ENCODE measurements around the gene SCGN.

Gene SCGN

DNA sequence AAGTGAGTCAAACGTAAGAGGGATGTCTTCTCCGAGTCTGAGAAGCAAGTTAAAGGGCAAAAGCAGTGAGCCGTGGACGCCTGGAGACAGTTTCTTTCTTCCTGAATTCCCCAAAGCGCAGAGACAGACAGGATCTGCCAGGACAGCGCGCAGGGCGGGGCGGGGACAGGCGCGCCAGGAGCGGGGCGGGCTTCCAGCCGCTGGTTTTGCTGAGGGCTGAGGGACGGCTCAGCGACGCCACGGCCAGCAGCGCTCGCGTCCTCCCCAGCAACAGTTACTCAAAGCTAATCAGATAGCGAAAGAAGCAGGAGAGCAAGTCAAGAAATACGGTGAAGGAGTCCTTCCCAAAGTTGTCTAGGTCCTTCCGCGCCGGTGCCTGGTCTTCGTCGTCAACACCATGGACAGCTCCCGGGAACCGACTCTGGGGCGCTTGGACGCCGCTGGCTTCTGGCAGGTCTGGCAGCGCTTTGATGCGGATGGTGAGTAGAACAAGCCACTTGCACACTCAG, at the start of gene SCGN (continued):
- TF ChIP-seq, protein P1, sequence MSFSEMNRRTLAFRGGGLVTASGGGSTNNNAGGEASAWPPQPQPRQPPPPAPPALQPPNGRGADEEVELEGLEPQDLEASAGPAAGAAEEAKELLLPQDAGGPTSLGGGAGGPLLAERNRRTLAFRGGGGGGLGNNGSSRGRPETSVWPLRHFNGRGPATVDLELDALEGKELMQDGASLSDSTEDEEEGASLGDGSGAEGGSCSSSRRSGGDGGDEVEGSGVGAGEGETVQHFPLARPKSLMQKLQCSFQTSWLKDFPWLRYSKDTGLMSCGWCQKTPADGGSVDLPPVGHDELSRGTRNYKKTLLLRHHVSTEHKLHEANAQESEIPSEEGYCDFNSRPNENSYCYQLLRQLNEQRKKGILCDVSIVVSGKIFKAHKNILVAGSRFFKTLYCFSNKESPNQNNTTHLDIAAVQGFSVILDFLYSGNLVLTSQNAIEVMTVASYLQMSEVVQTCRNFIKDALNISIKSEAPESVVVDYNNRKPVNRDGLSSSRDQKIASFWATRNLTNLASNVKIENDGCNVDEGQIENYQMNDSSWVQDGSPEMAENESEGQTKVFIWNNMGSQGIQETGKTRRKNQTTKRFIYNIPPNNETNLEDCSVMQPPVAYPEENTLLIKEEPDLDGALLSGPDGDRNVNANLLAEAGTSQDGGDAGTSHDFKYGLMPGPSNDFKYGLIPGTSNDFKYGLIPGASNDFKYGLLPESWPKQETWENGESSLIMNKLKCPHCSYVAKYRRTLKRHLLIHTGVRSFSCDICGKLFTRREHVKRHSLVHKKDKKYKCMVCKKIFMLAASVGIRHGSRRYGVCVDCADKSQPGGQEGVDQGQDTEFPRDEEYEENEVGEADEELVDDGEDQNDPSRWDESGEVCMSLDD (tag by site-specific recombination; IDR thresholded peaks at IDR 0.05): no peak
- TF ChIP-seq FEZF1 (tag by site-specific recombination; IDR thresholded peaks at IDR 0.05) (no peak), KLF16 (tag by site-specific recombination; IDR thresholded peaks at IDR 0.05) (no peak), ZNF600 (tag by site-specific recombination; IDR thresholded peaks at IDR 0.05) (peak; percentile 83), SALL2 (tag by site-specific recombination; IDR thresholded peaks at IDR 0.05; ENCODE audit: borderline replicate concordance) (no peak), ZNF426 (tag by site-specific recombination; IDR thresholded peaks at IDR 0.05) (no peak), ZNF223 (tag by site-specific recombination; IDR thresholded peaks at IDR 0.05) (no peak), ZFHX2 (tag by site-specific recombination; conservative IDR thresholded peaks at IDR 0.05) (no peak), ZNF335 (tag by site-specific recombination; conservative IDR thresholded peaks at IDR 0.05) (peak; percentile 52), BCL11A (tag by site-specific recombination; IDR thresholded peaks at IDR 0.05; ENCODE audit: low read depth) (no peak), ZNF10 (tag by site-specific recombination; IDR thresholded peaks at IDR 0.05) (peak; percentile 94), ZNF521 (tag by site-specific recombination; IDR thresholded peaks at IDR 0.05) (no peak), ZBTB7A (tag by site-specific recombination; IDR thresholded peaks at IDR 0.05; ENCODE audit: low read depth) (no peak)
- TF ChIP-seq, protein P2, sequence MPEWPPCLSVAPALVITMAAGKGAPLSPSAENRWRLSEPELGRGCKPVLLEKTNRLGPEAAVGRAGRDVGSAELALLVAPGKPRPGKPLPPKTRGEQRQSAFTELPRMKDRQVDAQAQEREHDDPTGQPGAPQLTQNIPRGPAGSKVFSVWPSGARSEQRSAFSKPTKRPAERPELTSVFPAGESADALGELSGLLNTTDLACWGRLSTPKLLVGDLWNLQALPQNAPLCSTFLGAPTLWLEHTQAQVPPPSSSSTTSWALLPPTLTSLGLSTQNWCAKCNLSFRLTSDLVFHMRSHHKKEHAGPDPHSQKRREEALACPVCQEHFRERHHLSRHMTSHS (tag by site-specific recombination; IDR thresholded peaks at IDR 0.05): no peak
- TF ChIP-seq, protein P3, sequence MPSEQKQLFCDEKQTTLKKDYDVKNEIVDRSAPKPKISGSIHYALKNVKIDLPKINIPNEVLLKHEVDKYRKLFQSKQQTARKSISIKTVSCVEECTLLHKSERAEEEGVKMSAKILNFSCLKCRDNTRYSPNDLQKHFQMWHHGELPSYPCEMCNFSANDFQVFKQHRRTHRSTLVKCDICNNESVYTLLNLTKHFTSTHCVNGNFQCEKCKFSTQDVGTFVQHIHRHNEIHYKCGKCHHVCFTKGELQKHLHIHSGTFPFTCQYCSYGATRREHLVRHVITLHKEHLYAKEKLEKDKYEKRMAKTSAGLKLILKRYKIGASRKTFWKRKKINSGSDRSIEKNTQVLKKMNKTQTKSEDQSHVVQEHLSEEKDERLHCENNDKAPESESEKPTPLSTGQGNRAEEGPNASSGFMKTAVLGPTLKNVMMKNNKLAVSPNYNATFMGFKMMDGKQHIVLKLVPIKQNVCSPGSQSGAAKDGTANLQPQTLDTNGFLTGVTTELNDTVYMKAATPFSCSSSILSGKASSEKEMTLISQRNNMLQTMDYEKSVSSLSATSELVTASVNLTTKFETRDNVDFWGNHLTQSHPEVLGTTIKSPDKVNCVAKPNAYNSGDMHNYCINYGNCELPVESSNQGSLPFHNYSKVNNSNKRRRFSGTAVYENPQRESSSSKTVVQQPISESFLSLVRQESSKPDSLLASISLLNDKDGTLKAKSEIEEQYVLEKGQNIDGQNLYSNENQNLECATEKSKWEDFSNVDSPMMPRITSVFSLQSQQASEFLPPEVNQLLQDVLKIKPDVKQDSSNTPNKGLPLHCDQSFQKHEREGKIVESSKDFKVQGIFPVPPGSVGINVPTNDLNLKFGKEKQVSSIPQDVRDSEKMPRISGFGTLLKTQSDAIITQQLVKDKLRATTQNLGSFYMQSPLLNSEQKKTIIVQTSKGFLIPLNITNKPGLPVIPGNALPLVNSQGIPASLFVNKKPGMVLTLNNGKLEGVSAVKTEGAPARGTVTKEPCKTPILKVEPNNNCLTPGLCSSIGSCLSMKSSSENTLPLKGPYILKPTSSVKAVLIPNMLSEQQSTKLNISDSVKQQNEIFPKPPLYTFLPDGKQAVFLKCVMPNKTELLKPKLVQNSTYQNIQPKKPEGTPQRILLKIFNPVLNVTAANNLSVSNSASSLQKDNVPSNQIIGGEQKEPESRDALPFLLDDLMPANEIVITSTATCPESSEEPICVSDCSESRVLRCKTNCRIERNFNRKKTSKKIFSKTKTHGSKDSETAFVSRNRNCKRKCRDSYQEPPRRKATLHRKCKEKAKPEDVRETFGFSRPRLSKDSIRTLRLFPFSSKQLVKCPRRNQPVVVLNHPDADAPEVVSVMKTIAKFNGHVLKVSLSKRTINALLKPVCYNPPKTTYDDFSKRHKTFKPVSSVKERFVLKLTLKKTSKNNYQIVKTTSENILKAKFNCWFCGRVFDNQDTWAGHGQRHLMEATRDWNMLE (tag by site-specific recombination; conservative IDR thresholded peaks at IDR 0.05; ENCODE audit: low read depth): no peak
- TF ChIP-seq, protein P4, sequence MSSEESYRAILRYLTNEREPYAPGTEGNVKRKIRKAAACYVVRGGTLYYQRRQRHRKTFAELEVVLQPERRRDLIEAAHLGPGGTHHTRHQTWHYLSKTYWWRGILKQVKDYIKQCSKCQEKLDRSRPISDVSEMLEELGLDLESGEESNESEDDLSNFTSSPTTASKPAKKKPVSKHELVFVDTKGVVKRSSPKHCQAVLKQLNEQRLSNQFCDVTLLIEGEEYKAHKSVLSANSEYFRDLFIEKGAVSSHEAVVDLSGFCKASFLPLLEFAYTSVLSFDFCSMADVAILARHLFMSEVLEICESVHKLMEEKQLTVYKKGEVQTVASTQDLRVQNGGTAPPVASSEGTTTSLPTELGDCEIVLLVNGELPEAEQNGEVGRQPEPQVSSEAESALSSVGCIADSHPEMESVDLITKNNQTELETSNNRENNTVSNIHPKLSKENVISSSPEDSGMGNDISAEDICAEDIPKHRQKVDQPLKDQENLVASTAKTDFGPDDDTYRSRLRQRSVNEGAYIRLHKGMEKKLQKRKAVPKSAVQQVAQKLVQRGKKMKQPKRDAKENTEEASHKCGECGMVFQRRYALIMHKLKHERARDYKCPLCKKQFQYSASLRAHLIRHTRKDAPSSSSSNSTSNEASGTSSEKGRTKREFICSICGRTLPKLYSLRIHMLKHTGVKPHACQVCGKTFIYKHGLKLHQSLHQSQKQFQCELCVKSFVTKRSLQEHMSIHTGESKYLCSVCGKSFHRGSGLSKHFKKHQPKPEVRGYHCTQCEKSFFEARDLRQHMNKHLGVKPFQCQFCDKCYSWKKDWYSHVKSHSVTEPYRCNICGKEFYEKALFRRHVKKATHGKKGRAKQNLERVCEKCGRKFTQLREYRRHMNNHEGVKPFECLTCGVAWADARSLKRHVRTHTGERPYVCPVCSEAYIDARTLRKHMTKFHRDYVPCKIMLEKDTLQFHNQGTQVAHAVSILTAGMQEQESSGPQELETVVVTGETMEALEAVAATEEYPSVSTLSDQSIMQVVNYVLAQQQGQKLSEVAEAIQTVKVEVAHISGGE (tag by site-specific recombination; conservative IDR thresholded peaks at IDR 0.05; ENCODE audit: low read depth): no peak
- TF ChIP-seq, protein P5, sequence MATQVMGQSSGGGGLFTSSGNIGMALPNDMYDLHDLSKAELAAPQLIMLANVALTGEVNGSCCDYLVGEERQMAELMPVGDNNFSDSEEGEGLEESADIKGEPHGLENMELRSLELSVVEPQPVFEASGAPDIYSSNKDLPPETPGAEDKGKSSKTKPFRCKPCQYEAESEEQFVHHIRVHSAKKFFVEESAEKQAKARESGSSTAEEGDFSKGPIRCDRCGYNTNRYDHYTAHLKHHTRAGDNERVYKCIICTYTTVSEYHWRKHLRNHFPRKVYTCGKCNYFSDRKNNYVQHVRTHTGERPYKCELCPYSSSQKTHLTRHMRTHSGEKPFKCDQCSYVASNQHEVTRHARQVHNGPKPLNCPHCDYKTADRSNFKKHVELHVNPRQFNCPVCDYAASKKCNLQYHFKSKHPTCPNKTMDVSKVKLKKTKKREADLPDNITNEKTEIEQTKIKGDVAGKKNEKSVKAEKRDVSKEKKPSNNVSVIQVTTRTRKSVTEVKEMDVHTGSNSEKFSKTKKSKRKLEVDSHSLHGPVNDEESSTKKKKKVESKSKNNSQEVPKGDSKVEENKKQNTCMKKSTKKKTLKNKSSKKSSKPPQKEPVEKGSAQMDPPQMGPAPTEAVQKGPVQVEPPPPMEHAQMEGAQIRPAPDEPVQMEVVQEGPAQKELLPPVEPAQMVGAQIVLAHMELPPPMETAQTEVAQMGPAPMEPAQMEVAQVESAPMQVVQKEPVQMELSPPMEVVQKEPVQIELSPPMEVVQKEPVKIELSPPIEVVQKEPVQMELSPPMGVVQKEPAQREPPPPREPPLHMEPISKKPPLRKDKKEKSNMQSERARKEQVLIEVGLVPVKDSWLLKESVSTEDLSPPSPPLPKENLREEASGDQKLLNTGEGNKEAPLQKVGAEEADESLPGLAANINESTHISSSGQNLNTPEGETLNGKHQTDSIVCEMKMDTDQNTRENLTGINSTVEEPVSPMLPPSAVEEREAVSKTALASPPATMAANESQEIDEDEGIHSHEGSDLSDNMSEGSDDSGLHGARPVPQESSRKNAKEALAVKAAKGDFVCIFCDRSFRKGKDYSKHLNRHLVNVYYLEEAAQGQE (tag by site-specific recombination; IDR thresholded peaks at IDR 0.05): peak; percentile 99
